SK-N-MC (cell line): ENCODE measurements around the gene PLIN5.

Experiments
- EZH2 ChIP-seq: fragments of 200-600 bp; sonication (generic); IDR thresholded peaks from one replicate; pipeline ENCODE4 v1.6.1; 2017; ENCODE audit warnings: antibody characterized with exemption
- POLR2AphosphoS5 ChIP-seq: IDR thresholded peaks from 2 replicates; pipeline ENCODE4 v1.6.1; 2012; ENCODE audit warnings: mild to moderate bottlenecking, low read depth, low read length, borderline replicate concordance

DNA sequence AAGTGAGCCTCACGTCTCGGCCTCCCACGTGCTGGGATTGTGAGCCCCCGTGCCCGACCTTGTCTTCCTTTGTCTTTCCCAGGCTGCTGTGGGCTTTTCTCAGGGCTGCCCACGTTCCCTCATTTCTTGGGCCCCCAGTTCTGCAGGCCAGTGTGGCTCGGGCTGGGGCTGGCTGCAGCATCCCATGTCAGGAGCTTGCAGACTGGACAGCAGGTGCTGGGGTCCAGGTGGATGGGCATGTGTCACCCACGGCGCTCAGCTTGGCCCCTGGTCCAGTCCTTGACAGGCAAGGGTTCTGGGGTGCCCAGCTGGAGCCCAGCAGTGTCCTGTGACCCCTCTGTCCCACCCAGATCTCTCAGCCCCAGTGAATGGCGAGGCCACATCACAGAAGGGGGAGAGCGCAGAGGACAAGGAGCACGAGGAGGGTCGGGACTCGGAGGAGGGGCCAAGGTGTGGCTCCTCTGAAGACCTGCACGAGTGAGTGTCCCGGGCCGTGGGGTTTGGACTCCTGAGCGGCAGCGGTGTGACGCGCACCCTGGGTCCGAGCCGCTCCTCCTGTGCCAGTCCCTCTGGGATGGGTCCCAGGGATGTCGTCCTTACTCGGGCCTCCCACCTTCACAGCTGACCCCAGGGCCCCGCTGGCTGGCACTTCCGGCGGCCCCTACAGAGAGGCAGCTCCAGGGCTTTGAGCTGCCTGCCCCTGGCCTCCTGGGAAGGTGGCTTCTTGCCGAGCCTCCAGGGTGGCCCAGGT lies 34.0 kb downstream of the PLIN5 start:
- TF ChIP-seq POLR2AphosphoS5 (no peak), EZH2 (no peak)
